Measurements from ENCODE around the gene PALM3. TPM values are rescaled to one million over a fixed set of nuclear protein-coding genes. Genes with fewer than 3 reads are reported as not detected.
A peak's percentile ranks its signal among the peaks of the same experiment; 100 is the strongest.
"Not testable (repeated sequence)": the region's sequence is repeated elsewhere in the genome, so short reads cannot be mapped to it uniquely, and the experiment has no call there.

PALM3 gene
- total RNA-seq, 6 experiments from 2014 or later: 1.2 to 4.0 (median 2.8) TPM

- H3K27ac Mint-ChIP-seq: peak overlapping the region; percentile 61; the same call in 1 of the 2 replicates
- H3K9me3 Mint-ChIP-seq: no peaks in the 10 kb centered on the region
- H3K36me3 Mint-ChIP-seq (ENCODE audit: low read depth): no peaks in the 10 kb centered on the region
- no peak overlapping the region for H3K4me3 Mint-ChIP-seq
- peaks cover 3% of the 10 kb centered on the region for H3K27me3 Mint-ChIP-seq (ENCODE audit: insufficient read depth)
- DNase-seq: no peak
- no peak for TF ChIP-seq CTCF (IDR thresholded peaks at IDR 0.05)
- H3K4me1 Mint-ChIP-seq (ENCODE audit: low read depth): peaks cover 11% of the 10 kb centered on the region
Observed at GRCh38 chr19:14023404-14024235, 38.3 kb downstream of the PALM3 start.

- TF ChIP-seq CTCF (IDR thresholded peaks at IDR 0.05): no peak
- Mint-ChIP-seq H3K4me3 (no peak overlapping the region), H3K9me3 (no peaks in the 10 kb centered on the region), H3K36me3 (ENCODE audit: low read depth) (no peaks in the 10 kb centered on the region), H3K4me1 (ENCODE audit: low read depth) (peaks cover 11% of the 10 kb centered on the region), H3K27ac (no peak overlapping the region), H3K27me3 (ENCODE audit: insufficient read depth) (peaks cover 2% of the 10 kb centered on the region)
- DNase-seq: peak; percentile 29
Observed at GRCh38 chr19:14022469-14022868, 39.4 kb downstream of the PALM3 start.

GRCh38 chr19:14021474-14021873 lies 40.4 kb downstream of the PALM3 start:
- DNase-seq: no peak
- Mint-ChIP-seq H3K4me1 (ENCODE audit: low read depth) (peaks cover 11% of the 10 kb centered on the region), H3K4me3 (no peak overlapping the region), H3K27ac (no peak overlapping the region), H3K9me3 (no peaks in the 10 kb centered on the region), H3K36me3 (ENCODE audit: low read depth) (no peaks in the 10 kb centered on the region), H3K27me3 (ENCODE audit: insufficient read depth) (no peaks in the 10 kb centered on the region; the same call in none of the 2 replicates)
- no peak for TF ChIP-seq CTCF (IDR thresholded peaks at IDR 0.05)

- H3K27me3 Mint-ChIP-seq (ENCODE audit: insufficient read depth); H3K27ac Mint-ChIP-seq; H3K4me3 Mint-ChIP-seq; DNase-seq; H3K36me3 Mint-ChIP-seq (ENCODE audit: low read depth); H3K9me3 Mint-ChIP-seq: not testable (repeated sequence)
- H3K4me1 Mint-ChIP-seq (ENCODE audit: low read depth): peaks cover 11% of the 10 kb centered on the region
Observed at GRCh38 chr19:14019739-14020138, 42.1 kb downstream of the PALM3 start.

- Mint-ChIP-seq H3K27me3 (ENCODE audit: insufficient read depth) (no peaks in the 10 kb centered on the region; the same call in 1 of the 2 replicates), H3K9me3 (no peaks in the 10 kb centered on the region), H3K27ac (no peak overlapping the region), H3K36me3 (ENCODE audit: low read depth) (no peaks in the 10 kb centered on the region), H3K4me1 (ENCODE audit: low read depth) (peaks cover 11% of the 10 kb centered on the region), H3K4me3 (no peak overlapping the region)
- no peak for DNase-seq
- no peak for TF ChIP-seq CTCF (IDR thresholded peaks at IDR 0.05)
Observed at GRCh38 chr19:14019100-14019499, 42.8 kb downstream of the PALM3 start.

GRCh38 chr19:14015524-14016035 lies 46.3 kb downstream of the PALM3 start:
- no peak for DNase-seq
- H3K9me3 Mint-ChIP-seq: no peaks in the 10 kb centered on the region
- H3K4me3 Mint-ChIP-seq: no peak overlapping the region
- no peak for TF ChIP-seq CTCF (IDR thresholded peaks at IDR 0.05)
- H3K27me3 Mint-ChIP-seq (ENCODE audit: insufficient read depth): no peaks in the 10 kb centered on the region; the same call in 1 of the 2 replicates
- H3K36me3 Mint-ChIP-seq (ENCODE audit: low read depth): no peaks in the 10 kb centered on the region
- H3K27ac Mint-ChIP-seq: no peak overlapping the region
- peaks cover 9% of the 10 kb centered on the region for H3K4me1 Mint-ChIP-seq (ENCODE audit: low read depth)
